ENCODE data around the gene SPACA5B.
A peak's percentile ranks its signal among the peaks of the same experiment; 100 is the strongest.
"Not testable (repeated sequence)": the region's sequence is repeated elsewhere in the genome, so short reads cannot be mapped to it uniquely, and the experiment has no call there.

SPACA5B gene

GRCh38 chrX:48130326-48130725 lies at the start of gene SPACA5B:
TSS of gene SPACA5B (plus strand) at chrX:48130626. CDS start at chrX:48130688, 62 bp downstream.
- DNase-seq = not testable (repeated sequence)

DNA sequence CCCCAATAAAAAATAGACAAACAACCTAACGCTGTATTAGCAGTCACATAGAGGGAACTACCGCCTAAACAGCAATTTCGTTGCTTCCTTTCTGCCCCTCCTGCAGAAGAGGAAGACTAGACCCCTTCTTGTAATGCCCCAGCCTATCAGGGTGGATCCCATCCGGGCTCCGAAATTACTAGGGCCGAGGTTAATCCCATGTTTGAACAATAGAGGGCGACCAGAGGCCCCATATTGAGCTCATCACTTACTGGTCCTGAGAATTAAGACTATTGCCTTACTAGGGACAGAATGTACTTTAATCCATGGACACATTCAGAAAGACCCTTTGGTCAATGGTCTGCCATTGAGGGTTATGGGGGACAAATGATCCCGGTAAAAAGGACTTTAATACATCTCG lies 47.2 kb upstream of the SPACA5B start:
- DNase-seq = peak; percentile 7

- DNase-seq = no peak
Observed at GRCh38 chrX:48083706-48084105, 46.7 kb upstream of the SPACA5B start.

GRCh38 chrX:48086082-48086481 lies 44.3 kb upstream of the SPACA5B start:
- DNase-seq = no peak

- no peak for DNase-seq
Observed at GRCh38 chrX:48090123-48090522, 40.3 kb upstream of the SPACA5B start.

GRCh38 chrX:48092558-48092957 lies 37.9 kb upstream of the SPACA5B start:
- DNase-seq = not testable (repeated sequence)

DNA sequence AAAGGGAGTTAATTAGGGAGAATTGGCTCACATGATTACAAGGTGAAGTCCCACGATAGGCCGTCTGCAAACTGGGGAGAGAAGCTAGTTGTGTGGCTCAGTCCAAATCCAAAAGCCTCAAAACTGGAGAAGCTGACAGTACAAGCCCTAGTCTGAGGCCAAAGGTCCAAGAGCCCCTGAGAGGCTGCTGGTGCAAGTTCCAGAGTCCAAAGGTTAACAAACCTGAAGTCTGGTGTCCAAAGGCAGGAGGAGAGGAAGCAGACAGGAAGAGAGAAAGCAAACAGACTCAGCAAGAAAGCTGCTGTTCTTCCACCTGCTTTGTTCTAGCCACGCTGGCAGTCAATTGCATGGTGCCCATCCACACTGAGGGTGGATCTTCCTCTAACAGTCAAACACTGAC lies 29.0 kb upstream of the SPACA5B start:
- DNase-seq = no peak

DNA sequence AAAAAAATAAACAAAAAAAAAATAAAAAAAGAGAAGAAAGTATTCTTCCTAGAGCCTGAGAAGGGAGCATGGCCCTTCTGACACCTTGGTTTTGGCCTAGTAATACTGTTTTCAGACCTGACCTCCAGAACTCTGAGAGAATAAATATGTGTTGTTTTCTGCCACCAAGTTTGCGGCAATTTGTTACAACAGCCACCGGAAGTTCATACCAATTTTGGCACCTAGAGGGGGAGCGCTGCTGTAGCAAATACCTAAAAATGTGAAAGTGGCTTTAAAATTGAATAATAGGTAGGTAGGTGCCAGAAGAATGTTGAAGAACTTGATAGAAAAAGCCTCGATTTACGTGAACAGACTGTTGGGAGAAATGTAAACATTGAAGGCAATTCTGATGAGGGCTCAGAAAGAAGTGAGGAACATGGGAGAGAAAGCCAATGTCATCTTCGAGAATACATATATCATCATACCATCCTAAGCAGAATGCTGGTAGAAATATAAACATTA lies 27.5 kb upstream of the SPACA5B start:
- no peak for DNase-seq

- no peak for DNase-seq
Observed at GRCh38 chrX:48107717-48108116, 22.7 kb upstream of the SPACA5B start.

DNA sequence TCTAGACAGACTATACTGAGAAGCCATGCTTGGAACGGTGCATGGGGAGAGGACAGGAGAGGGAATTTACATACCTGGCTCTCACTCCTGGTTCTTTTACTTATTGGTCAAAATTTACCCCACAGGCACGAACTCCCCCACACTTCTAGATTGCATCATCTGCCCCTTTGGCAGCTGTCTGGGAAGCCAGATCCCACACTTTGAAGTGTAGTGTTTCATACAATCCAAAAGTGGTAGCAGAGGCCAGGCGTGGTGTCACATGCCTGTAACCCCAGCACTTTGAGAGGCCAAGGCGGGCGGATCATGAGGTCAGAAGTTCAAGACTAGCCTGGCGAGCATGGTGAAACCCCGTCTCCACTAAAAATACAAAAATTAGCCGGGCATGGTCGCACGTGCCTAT lies 5.1 kb upstream of the SPACA5B start:
- DNase-seq = not testable (repeated sequence)

- DNase-seq = not testable (repeated sequence)
Observed at GRCh38 chrX:48132308-48132844, 1.9 kb downstream of the SPACA5B start.

GRCh38 chrX:48139076-48139475 lies 8.7 kb downstream of the SPACA5B start:
- DNase-seq = not testable (repeated sequence)

DNA sequence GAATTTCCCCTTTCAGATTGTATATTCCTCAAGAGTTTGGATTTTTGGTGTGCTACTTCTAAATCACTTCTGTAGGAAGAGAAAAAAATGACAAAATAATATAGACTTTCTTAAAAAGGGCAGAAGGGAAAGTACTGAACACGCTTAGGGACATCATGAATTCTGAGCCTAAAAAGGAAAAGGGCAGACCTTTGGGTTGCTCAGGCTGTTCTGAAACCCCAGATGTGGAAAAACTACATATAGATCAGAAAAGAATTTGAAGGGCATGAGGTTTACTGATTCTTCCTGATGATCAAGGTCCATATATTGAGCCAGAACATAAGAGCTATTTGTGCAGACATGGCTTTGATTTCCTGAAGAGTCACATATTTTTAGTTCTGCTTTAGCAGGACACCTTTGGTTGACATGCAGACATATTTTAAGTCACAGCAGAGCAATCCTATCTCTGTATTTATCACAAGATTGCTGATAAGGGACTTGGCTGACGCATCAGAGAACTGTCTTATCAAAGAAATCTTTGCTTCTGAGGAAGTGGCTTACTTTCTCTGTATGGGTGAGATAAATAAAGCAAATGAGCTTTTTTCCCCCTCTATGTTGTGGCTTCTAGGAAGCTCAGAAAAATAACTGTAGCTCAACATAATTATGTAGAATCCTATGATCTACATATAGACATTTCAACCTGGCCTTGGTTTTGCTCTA lies 11.5 kb downstream of the SPACA5B start:
- not testable (repeated sequence) for DNase-seq

- not testable (repeated sequence) for DNase-seq
Observed at GRCh38 chrX:48142697-48143096, 12.3 kb downstream of the SPACA5B start.

DNA sequence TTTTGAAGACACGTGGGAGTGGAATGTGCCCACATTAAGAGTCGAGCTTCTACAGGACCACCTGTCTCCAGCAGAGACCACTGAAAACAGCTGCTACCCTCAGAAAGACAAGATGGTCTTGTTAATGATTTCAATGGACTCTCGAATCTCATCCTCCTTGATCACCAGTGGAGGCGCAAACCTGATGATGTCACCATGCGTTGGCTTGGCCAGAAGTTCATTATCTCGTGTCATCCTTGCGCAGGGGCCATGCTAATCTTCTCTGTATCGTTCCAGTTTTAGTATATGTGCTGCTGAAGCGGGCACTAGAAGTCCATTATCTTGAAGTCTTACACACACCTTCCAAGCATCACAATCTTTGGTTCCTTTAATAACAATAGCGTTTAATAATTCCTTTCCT lies 23.3 kb downstream of the SPACA5B start:
- no peak for DNase-seq

GRCh38 chrX:48154796-48155195 lies 24.4 kb downstream of the SPACA5B start:
- DNase-seq = no peak

GRCh38 chrX:48156014-48156413 lies 25.6 kb downstream of the SPACA5B start:
- no peak for DNase-seq

DNA sequence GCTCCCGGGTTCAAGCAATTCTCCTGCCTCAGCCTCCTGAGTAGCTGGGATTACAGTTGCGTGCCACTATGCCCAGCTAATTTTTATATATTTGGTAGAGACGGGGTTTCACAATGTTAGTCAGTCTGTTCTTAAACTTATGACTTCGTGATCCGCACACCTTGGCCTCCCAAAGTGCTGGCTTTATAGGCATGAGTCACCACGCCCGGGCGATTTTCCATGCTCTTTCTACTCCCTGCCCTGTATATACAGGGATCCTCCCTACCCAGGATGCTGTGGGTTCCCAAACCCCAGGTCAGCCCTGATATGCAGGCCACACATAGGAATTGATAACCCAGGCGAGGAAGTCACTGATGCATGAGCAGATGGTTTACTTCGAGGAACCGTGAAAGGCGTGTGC lies 34.8 kb downstream of the SPACA5B start:
- DNase-seq = no peak

DNA sequence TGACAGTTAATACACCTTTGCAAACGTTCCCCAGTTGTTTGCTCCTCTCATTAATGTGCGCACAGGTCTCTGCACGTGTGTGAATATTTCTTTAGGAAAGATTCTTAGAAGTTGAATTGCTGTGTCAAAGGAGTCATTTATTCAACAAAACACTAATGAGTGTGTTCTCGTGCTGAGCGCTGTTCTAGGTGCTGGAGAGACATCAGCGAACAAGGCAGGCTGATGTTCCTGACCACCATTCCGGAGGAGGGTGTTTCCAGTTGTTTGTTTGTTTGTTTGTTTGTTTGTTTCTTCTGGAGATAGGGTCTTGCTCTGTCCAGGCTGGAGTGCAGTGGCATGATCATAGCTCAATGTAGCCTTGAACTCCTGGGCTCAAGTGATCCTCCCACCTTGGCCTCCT lies 35.9 kb downstream of the SPACA5B start:
- not testable (repeated sequence) for DNase-seq

DNA sequence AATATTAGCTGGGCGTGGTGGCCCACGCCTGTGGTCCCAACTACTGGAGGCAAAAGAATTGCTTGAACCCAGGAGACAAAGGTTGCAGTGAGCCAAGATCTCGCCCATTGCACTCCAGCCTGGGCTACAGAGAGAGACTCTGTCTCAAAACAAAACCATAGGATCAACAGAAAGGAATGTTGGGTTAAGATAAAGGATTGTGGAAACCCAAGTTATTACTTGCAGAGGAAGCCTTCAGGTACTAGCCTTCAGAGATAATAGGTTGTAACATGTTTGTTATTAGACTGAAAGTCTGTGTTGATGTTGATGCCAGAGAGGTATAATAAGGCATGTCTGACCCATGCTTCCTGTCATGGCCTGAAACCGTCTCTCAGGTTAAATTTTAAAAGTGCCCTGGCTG lies 49.3 kb downstream of the SPACA5B start:
- no peak for DNase-seq

GRCh38 chrX:48180811-48181210 lies 50.4 kb downstream of the SPACA5B start:
- no peak for DNase-seq

- DNase-seq = not testable (repeated sequence)
Observed at GRCh38 chrX:48181882-48182281, 51.5 kb downstream of the SPACA5B start.

Measured in NCI-H2107 (cell line).